CD4-positive, alpha-beta T cell treated with Interleukin-15 for 1 hour (primary cell): ENCODE data around the gene GK.
A peak's percentile ranks its signal among the peaks of the same experiment; 100 is the strongest.
"Not testable (repeated sequence)": the region's sequence is repeated elsewhere in the genome, so short reads cannot be mapped to it uniquely, and the experiment has no call there.

Source experiments
- DNase-seq: peaks from one replicate; pipeline ENCODE4 v3.0.0-alpha.2; 2020

The GK gene

DNA sequence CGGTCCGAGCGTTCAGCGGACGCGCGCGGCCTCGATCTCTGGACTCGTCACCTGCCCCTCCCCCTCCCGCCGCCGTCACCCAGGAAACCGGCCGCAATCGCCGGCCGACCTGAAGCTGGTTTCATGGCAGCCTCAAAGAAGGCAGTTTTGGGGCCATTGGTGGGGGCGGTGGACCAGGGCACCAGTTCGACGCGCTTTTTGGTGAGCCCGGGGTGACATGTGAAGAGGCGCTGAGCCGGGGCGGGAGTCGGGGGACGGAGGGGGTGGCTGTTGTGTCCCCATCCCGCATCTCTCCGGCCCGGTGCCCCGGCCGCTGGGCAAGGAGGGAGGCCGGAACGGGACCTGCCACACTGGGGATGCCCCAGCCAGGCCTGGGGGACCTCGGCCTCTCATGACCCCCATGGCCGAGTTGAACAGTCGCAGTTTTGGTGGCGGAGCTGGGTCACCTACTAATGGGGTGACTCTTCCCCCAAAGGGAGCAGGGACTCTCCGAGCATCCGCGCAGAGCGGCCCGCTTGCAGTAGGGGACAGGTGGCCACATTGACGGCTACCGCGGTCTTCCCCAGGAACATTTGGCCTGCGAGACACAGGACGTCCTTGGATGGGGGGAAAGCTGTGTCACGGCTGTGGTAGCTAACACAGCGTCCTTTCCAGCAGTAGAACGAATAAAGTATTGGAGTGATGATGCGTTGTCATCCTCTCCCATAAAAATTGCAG is at the start of gene GK:
Gene GK (plus strand): TSS at position 9 of the 717 bp plus-strand sequence. CDS start 115 bp downstream, at position 124.
- no peak for DNase-seq

DNA sequence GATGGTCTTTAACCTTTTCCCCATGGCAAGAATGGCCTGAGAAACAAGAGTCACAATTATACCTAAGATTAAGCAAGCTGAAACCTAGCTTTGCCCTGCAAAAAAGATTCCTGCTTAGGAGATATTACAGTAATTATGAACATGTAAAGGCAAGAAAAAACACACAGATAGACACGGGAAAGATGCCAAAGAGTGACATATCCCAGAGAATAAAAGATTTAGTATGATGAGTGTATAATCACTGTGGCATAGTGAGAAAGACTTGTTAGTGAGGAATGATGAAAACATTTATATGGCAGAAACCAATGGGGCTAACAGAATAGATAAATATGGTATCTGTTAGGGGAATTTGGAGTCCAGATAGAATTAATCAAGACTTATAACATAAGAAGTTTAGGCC is 46.1 kb upstream of the GK start:
- no peak for DNase-seq

DNA sequence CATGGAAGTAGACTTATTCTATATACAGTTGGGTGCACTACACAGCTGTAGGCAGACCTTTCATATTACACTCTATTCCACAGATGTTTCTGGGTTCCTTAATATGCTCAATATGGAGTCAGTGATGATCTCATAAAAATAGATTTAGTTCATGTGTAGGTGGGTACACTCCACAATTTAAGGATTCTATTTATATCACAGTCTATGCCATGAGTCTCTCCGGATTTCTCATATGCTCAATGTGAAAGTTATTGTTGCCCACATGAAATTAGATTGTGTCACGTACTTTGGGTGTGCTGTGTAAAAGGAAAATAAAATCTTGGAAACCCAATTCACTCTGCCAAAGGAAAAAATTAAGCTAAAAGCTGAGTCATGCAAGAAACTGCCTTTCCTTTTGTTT is 43.2 kb upstream of the GK start:
- no peak for DNase-seq

DNA sequence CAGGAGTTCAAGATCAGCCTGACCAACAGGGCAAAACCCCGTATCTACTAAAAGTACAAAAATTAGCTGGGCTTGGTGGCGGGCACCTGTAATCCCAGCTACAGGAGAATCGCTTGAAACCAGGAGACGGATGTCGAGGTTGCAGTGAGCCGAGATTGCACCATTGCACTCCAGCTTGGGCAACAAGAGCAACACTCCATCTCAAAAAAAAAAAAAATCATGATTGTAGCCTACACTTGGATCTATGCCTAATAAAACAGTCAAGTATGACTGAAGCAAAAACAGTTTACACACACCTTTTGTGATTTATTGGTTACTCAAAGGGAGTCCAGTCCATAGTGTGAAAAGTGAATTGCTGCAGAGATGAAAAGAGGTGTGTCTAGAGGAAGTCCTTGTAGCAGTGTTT is 41.0 kb upstream of the GK start:
- no peak for DNase-seq

DNA sequence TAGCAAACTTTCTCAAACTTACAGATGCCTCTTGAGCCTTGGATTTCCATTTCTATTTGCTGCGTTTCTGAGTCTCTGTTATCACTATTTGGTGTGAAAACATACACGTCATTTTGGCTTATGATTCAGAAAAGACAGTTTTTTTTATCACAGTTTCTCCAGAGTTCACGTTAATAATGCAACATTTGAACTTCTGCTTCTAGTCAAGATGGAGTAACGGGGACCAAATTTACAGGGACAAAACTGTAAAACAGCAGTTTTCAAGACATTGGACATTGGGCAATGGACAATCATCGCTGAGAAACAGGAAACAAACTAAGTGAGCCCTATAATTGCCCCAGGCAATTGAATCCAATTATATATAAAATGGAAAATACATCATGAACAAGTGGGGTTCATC is 39.5 kb upstream of the GK start:
- DNase-seq, result no peak

DNA sequence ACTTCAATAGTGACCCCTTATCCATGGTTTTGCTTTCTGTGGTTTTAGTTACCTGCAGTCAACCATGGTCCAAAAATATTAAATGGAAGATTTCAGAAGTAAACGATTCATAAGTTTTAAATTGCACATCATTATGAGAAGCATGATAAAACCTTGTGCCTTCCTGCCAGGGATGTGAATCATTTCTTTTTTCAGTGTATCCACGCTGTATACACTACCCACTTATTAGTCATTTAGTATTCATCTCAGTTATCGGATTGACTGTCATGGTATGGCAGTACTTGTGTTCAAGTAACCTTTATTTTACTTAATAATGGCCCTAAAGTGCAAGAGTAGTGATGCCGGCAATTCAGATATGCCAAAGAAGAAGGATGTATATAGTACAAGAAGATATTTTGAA is 38.0 kb upstream of the GK start:
- DNase-seq, result no peak

DNA sequence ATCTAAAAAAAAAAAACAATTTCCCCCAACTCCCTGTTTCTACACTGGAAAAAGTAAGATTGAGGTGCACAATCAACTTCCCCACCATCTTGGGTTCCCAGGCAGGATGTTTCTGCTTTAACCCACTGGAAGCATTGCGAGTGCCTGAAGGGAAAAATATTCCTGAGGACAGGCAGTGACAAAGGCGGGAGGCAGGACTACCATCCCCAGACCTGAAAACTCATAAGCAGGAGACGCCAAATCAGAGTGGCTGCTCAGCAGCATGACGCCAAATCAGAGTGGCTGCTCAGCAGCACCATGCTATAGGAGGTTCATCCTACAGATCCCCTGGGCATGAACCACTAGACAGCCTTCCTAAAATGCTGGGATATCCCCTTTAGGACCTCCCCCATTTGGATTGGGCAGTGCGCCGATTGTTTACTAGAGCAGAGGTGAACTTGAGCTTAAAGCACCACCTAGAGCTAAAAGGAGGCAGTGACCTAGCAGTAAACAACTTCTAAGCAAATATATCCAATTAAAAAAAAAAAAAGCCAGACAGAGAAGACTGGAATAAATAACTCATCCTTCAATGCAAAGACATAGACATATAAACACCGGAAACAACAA is 35.0 kb upstream of the GK start:
- no peak for DNase-seq

DNA sequence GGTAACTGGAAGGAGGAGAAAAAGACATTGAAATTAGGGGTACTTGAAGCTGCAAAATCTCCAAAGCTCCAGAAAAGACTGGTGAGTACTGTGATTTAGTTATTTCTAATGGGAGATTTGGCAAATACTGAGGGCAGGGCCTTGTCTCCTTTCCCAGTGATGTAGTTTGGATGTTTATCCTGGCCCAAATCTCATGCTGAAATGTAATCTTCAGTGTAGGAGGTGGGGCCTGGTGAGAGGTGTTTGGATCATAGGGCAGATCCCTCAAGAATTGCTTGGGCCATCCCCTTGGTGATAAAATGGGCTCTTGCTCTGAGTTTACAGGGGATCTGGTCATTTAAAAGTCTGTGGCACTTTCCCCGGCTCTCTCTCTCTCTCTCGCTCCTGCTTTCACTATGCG is 33.1 kb upstream of the GK start:
- no peak for DNase-seq

DNA sequence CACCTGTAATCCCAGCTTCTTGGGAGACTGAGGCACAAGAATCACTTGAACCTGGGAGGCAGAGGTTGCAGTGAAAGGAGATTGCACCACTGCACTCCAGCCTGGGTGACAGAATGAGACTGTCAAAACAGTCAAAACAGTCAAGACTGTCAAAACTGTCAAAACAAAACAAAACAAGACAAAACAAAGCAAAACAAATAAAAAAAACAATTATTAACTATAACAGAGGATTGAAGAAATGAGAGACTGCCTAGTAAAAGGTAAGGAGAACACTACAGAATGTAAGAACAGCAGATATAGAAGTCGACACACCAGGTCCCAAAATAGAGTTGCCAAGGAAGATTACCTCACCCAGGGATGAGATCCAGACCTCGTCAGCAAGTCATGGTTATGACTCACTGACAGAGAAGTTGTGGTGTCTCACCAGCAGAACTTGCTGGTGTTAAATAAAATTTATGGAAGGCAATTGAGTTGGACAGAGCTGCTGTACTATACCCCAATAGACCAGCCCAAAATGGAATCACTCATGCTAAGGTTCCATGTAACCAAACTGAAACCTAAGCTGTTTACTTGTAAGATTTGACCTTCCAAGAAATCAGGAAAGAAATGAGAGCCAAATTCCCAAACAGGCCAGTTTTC is 32.1 kb upstream of the GK start:
- DNase-seq, result peak; percentile 56

DNA sequence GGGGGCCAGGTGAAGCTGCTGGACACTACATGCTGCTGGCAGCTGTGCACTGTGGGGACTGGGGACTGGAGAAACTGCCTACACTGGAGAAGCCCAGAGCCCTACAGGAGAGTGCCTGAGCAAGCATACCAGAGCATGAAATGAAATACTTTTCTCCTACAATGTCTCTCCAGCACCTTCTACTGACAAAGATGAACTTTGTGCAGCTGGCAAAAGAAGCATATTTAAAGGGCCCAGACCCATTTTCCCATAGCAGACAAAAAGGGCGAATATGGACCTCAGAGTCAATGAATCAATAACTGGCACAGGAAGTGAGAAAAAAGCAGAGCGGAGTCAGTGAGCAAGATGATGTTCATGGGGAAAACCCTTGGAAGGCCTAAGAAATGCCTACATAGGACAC is 30.9 kb upstream of the GK start:
- DNase-seq, result no peak

DNA sequence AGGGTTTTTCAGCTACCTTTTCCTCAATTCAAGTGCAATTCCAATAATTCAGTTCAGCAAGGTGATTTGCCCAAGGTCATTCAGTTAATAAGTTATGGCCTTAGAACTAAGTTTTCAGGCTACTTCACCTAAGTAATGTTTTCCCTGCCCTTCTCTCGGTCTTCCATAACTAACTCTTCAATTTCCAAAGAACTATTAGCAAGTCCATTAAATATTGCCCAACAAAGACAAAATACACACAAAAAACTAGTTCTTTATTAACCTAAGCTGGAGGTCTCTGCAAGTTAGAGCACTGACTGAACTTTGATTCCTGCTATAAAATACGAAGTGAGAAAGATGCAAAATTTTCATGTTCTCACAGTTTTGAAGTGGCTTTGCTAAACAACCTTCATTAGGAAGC is 26.8 kb upstream of the GK start:
- DNase-seq, result no peak

DNA sequence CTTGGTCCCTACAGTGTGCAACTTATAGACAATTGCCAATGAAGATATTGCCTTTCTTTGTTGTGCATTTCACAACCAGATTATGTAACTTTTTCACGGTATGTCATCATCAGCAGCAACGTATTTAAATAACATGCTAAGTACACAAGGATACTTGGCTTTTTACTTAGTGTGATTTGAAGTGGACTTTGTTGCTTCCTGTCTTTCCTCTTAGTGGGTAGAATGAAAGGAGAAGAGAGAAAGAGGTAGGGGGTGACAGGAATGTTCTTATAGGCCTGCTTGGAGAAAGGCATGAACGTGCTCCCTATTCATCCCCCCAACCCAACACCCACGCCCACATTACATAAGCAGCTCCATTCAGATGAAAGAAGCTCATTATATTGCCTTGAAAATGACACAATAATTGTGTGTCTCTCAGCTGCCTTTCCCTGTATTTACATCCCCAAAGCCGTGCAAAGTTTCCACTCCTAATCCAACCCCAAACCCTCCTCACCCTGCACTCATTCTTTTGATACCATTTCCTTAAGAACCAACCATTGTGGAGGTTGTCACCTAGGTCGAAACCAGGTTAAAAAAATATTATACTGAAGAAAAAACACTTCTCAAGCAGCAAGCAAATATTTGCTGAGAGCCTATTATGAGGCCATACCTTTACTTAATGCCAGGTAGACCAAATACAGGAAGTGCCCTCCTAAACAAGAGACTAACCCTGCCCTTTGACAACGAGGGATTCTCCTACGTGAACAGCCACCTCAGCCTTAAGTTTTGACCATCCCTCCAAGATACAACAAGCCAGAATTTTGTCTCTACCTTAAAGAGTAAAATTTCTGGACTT is 25.2 kb upstream of the GK start:
- no peak for DNase-seq

DNA sequence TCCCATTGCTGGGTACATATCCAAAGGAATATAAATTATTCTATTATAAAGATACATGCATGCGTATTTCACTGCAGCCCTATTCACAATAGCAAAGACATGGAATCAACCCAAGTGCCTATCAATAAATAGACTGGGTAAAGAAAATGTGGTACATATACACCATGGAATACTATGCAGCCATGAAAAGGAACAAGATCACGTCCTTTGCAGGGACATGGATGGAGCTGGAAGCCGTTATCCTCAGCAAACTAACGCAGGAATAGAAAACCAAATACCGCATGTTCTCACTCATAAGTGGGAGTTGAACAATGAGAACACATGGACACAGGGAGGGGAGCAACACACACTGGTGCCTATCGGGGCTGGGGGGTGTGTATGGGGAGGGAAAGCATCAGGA is 19.2 kb upstream of the GK start:
- not testable (repeated sequence) for DNase-seq

DNA sequence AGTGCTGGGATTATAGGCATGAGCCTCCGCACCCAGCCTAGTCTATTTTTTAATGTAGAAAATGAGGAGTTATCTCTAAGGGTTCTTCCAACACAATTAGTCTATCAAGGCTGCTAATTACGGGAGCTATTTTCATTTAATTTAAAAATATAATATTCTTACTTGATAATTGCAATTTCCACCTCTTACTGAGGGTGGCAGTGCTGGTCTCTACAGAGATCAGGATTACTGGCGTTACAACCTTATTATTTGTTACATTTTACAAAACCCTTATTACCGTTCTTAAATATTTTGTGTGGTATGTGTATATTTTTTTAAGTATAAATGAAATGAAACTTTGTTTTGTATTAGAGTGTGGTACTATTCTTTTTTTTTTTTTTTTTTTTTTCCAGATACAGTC is 17.6 kb upstream of the GK start:
- no peak for DNase-seq

DNA sequence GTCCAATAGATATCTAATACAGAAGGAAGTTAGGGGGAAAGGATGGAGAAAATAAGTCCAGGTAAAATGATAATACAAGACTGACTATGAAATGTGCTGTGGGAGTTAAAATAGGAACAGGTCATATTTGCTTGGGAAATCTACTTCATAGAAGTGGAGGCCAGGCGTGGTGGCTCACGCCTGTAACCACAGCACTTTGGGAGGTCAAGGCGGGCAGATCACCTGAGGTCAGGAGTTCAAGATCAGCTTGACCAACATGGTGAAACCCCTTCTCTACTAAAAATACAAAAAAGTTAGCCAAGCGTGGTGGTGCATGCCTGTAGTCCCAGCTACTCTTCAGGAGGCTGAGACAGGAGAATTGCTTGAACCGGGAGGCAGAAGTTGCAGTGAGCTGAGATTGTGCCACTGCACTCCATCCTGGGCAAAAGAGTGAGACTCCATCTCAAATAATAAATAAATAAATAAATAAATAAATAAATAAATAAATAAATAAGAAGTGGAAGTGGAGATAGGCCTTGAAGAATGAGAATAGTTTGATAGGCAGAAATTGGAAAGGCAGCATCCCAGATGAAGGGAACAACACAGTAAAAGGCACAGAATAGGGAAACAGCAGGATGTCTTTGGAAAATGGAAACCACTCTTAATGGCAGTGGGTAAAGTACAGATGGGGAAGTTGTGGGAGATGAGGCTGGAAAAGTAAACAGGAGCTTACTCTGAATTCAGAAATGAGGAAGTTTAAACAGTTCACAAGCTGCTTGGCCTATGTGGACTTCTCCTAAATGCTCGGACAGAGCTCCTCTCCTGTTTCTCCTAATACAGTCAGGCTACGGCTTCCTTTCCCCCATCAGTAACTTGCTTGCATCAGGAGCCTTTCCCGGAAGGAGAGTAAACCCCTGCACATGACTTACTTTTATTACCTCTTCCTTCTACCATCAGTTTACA is 15.1 kb upstream of the GK start:
- no peak for DNase-seq

DNA sequence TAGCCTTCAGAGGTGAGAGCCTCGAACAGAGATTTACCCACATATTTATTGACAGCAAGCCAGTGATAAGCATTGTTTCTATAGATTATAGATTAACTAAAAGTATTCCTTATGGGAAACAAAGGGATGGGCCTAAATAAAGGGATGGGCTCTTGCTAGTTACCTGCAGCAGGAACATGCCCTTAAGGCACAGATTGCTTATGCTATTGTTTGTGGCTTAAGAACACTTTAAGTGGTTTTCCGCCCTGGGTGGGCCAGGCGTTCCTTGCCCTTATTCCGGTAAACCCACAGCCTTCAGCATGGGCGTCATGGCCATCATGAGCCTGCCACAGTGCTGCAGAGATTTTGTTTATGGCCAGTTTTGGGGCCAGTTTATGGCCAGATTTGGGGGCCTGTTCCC is 13.5 kb upstream of the GK start:
- not testable (repeated sequence) for DNase-seq

DNA sequence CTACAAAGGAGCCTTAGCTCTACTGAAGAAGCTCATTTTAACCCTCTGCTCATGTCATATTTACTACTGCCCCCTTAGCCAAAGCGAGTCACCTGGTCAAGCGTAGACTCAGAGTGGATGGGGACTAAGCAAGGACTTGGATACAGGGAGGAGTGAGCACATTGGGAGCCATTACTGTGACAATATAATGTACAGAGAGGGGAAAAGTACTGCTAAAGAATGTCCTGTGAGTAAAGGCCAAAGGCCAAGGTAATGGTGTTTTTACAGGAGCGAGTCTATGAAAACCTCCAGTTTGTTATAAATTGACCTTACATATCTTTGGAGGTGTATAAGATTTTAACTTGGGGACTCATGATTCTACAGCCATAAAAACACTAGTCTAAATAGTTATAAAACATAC is 10.6 kb upstream of the GK start:
- DNase-seq, result no peak

DNA sequence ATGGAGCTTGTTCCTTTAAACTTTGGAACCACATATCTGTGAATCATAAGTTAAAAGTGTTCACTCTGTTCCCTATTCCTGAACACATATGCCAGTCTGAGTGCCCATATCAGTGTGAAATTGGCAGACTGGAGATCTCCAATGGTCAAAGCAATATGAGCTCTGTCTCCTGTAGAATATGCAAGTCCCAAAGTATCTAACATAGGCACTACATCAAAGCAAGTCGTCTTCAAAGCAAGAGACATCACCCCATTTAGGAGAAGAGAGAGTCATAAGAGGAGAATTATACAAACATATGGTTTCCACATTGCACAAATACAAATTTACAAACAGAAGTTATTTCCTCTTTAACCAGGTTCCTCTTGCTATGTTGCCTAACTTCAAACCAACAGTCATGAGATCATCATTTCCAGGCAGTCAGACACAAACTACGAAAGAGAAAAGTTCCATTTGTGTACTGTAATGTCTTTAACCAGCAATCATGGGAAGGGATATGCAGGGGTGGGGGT is 9.9 kb upstream of the GK start:
- DNase-seq, result no peak

DNA sequence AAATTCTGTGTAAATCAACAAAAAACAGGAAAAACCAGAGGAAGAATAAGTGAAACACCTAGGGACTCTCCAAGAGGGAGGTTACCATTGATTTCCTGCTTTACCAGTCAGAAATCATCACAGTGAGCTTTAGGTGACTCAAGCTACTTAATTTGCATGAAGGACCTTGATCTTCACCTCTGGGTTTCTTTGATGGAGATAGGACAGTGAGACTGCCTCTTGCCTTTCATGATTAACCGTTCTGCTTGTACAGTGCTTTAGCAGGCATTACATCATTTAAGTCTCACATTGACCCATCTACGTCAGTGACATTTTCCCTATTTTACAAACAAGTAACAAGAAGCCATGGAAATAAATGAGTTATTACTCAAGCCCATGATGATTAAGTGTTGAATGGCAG is 3.4 kb upstream of the GK start:
- no peak for DNase-seq

DNA sequence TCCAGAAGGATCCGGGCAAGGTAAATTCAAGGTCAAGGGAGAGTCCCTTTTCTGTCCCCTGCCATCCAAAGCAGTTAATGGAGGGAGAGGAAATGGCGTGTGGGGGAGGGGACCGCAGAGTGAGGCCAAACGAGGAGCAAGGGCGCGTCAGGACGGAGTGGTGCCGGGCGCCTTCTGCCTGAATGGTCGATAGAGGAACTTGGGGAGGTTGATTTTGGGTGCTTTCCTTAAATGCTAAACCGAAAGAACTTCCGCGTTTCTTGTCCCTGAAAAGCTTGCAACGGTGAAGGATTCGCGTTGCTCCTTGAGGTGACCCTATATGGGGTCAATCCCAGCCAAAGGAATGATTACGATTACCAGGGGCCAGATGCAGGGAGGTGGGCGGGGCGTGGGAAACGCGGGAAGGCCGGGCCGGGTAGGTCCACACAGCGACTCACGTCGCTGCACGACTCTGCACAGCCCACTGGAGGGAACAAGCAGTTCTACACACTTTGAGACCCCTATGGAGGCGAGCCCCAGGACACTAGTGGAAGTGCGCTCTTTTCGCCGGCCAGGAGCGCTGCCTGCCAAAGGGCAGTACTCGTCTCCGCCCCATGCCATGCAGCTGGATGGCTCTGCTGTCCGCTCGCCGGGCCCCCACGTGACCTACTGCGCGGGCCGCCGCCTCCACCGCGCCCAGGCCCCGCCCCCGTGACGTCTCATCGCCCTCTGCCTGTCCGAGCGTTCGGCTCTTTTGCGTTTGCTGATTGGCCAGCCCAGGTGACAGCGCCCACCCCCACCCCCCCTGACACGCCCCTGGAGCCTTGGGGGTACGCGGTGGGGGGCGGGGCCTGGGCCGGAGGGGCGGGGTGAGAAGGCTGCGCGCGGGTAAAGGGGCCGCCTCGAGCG is 452 bp upstream of the GK start:
- DNase-seq, result peak; percentile 94

DNA sequence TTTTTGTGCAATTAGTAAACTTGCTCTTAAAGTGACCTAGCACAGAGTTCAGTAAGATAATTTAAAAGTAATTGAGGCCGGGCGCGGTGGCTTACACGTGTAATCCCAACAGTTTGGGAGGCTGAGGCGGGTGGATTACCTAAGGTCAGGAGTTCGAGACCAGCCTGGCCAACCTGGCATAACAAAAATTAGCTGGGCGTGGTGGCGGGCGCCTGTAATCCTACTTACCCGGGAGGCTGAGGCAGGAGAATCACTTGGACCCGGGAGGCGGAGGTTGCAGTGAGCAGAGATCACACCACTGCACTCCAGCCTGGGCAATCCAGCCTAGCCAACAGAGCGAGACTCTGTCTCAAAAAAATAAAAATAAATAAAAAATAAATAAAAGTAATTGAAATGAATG is 1.2 kb downstream of the GK start:
- DNase-seq, result not testable (repeated sequence)
